GM19193 (cell line): ENCODE measurements around the gene GAB1.

Experiments used
- POLR2A ChIP-seq: IDR thresholded peaks from 4 replicates; pipeline ENCODE4 v1.6.1; 2011; ENCODE audit not compliant: insufficient read depth, insufficient read length; ENCODE audit errors: extremely low read depth

The GAB1 gene

DNA sequence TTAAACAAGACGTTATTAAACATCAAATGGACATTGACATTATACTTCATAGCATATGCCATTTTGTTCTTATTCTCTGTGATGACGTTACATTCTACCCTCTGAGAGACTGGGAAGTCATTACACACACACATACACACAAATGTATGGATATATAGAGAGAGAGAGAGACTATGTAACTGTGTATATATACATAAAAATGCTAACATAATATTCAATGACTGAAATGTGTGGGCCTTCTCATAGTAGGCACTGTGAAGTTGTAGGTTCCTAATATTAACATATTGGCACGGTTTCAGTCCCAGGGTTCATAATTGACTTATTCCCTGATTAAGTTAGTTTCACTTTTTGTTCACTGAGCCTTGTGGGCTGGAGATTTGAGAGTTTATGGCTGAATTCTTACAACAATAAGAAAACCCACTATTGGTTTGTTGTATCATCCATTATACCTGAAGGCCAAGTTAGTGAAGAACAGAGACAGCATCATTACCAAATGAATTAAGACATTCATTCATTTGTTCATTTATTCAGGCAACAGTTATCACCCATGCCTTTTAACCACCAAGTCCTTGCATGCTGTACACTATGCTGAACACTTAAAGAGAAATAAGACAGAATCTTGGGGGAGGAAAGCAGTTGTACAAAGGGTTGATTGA is 68.5 kb downstream of the GAB1 start:
- no peak for TF ChIP-seq POLR2A

DNA sequence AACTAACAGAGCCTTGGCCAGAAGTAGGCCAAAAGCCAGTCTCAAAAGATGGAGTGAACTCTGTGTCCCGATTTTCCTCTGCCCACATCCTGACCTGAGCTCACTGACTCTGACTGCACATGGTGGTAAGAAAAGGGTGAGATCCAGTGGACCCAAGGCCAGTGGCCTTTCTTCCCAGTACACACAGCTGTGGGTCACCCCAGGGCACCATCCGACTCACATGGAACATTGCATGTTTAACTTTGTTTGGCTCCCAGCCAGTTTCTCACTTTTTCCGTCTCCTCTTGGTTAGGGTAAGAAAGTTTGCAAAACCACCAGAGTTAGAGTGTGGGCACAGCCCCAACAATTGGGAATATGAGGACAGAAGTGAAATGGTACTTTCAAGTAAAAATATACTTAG is 69.8 kb downstream of the GAB1 start:
- TF ChIP-seq POLR2A: no peak

DNA sequence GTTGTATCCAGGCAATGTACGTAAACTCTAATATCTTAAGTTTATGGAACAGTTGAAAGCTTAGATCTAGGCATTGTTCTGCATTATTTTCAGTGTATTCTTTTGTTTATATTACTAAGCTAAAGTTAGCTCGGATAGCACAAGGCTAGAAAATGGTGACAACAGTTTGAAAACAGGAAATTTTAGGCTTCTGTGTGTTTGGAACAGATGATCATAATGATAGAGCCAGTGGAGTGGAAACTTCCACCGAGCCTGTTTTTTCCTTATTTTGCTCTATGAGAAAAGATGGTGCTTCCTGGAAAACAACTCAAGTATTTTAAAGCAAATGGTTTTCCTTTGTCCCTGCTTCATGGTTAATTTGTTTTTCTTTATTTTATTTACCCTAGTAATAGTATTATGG is 70.8 kb downstream of the GAB1 start:
- no peak for TF ChIP-seq POLR2A

DNA sequence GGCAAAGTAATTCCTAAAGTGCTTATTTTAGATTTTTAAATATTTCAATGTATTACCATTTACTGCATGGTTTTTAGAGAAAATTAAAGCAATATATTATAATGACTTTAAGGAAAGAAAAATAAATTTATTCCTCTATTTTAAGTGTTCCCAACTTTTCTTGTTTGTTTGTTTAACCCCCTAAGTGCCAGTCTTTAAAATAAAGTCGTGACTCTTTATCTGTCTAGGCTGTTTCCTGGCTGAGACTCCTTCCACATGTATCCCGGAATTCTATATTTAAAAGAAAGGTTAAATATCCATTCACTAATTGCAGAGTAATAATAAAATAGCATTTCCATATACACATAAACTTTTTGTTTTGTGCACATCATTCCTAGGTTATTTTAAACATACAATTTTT is 71.2 kb downstream of the GAB1 start:
- TF ChIP-seq POLR2A: no peak

DNA sequence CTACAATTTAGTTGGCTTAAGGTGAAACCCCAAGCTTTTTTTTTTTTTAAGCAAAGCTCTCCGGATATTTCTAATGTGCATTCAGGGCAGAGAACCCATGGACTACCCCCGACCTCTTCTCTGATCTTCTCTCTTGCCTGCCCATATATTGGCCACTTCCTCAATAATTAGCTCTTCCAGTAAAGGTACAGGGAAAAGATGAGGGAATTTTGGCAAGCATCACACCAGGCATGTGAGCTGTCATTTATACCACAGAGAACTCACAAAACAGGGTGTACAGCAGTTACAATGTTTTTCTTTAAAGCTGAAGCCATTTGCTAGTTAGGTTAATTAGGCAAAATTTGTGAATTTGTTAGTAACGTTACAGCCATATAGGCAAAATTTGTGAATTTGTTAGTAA is 73.3 kb downstream of the GAB1 start:
- no peak for TF ChIP-seq POLR2A

DNA sequence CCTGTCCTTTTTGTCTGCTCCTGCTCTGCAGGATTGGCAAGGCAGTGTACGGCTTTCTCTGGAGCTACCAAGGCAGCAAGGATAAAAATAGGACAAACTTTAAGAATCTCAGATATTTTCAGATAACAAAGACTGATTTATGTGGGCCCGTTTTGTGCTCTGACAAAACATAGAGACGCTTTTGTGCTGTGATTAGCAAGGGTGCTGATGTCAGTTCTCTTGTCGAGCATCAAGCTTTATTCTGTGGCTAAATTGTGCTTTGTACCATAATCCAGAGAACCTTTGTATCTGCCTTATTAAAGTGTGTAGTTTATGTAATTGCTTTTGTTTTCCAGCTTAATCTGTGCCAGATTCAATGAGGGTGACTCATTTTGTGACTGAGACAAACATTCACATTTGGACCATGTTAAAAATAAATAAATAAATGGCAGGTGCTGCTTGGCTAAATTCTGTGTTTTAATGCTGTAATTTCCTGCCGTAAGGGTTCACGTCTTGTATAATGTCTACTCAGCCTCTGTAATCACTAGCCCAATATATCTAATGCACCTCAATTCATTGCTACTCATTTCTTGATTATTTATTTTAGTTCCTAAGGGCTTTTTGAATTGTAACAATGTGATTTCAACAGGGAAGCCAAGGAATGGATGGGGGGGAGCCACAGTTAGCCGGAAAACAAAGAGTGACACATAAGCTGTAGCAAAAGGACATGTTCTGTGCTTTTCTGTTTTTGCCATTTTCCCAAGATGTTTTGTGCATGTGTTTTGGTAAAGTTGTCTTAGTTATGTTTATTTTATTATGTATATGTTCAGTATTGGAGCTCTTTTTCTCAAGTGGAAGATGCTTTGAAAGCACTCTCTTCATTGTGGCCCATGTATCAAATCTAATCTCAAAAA is 75.1 kb downstream of the GAB1 start:
- no peak for TF ChIP-seq POLR2A

DNA sequence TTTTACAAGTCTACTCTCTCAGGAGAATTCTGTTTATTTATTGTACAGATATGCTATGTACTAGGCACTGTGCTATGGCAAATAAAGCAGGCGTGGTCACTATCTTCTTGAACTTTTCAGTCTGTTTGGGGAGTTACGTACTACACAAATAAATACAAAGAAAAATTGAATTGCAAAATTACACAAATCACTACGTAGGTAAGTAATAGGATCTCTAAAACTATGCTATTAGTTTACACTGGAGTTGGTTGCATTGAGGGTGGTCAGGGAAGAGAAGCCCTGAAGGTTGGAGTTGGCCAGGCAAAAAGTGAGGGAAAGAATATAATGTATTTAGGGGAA is 75.7 kb downstream of the GAB1 start:
- TF ChIP-seq POLR2A: no peak

DNA sequence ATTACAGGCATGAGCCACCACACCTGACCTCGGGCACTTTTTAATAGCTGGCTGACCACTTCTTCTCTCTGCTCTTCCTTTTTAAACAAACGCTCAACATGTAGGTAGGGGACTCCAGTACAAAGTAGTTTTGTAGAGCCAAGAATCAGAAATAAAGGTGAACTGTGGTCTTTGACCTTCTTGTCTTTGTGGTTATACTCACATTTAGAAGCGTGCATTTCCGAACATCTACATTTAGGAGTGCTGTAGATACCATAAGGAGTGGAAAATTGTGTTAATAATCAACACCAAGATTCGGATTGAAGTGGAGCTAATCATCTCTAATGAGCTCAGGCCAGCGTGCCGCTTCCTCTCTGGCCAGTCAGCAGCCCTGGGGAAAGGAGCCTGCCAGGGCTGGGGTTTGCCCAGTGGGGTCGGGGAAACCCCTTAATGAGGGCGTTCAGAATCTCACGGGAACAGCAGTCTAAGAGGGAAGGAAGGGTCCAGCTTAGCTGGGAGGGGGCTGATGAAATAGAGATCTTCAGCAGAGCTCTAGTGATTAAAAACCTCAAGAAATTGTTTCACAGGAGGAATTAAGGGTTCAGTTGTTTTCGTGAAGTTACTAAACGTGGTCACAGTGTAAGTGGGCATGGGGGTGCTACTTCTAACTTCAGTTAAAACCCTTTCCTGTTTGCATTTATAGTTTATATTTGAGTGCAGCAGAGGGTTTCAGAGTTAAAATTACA is 81.2 kb downstream of the GAB1 start:
- TF ChIP-seq POLR2A: no peak

DNA sequence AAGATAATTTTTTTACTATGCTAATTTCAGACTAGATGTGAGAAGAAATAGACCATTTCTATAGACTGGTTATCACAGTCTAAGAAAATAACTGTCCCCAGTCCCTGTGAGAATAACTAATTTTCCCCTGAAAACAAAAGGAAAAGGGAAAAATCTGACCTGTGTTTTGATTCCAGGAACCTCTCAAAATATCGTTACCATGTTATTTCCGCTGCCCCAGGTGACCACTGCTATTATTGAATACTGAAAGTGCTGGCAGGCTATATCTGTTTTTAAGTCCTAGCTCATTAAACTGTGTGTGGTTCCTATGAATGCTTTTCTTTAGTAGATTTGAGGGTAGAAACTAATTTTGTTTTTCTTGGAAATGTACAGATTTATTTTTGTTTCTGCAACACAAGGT is 83.6 kb downstream of the GAB1 start:
- TF ChIP-seq POLR2A: no peak

DNA sequence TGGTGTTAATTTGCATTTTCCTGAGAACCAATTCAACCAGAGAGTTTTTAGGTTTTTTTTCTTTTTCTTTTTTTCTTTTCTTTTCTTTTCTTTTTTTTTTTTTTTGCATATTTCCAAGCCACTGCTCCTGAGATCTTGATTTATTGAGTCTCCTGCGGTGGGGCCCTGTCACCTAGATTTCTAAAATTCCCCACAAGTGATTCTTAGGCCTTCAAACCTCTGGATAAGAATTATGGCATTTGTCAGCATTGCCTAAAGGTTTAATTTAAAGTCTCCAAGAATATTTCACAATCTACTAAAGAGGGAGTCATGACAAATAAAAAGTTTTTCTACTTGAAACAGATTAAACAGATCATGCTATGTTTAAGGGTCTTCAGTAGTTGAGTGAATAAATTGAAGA is 84.9 kb downstream of the GAB1 start:
- TF ChIP-seq POLR2A: no peak

DNA sequence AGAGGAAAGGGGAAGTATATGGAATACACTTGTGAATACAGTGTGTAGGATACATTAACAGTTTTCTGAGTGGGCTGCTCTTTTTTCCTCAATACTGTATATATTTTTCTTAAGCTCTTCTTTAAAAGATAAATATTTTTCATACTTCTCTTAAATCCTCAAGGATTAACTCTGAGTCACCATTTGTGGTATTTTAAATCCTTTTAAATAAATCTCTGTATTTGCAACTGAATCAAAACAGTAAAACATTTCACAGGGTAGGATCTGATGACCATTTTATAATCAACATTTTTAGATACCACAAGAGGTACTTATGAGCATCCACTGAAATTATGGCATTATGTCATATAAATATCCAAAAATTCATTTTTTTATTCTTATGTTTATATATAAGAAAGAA is 87.6 kb downstream of the GAB1 start:
- TF ChIP-seq POLR2A: no peak

DNA sequence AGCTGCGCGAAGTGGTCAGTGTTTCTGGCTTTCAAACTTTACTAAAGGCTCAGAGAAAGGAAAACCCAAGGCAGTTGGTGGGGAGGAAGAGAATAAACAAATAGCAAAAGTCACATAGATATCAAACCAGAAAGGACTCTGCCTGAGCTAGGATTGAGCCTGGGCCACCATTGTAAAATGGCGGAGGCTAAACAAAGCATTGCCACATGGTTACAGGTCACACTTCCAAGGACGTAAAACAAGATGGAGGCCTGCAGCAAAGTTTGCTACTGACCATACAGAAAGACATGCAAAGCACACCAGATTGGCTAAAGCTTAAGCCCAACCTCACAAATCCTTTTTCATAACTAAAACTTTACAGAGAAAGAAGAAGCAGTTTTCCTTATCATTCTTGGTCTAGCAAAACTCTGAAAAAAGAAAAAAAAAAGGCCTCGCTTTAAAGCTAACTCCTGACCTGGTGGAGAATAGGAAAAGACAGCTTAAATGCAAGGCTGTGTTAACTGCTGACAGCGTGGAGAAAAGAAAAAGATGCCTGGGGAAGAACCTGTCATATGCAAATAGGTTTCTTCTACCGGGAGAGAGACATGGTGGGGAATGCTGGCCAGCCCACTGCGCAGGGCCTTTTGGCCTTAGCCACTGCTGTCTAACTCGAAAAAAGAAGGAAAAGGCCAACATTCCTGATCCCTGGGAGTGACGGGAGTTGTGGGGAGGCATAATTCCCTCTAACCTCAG is 95.0 kb downstream of the GAB1 start:
- no peak for TF ChIP-seq POLR2A

DNA sequence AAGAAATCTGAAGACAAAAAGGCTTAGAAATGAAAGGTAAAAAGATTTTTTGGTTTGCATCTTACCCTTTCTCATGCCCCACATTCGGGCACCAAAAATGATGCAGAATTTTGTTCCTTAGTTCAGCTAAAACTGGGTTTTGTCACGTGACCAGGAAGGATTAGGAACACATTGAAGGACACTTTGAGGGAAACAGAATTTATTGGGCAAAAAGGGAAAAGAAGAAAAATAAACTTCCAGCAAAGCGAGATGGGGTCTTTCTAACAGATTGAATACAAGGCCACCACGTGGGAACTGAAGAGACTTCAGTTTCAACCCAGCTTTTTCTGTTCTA is 95.5 kb downstream of the GAB1 start:
- no peak for TF ChIP-seq POLR2A

DNA sequence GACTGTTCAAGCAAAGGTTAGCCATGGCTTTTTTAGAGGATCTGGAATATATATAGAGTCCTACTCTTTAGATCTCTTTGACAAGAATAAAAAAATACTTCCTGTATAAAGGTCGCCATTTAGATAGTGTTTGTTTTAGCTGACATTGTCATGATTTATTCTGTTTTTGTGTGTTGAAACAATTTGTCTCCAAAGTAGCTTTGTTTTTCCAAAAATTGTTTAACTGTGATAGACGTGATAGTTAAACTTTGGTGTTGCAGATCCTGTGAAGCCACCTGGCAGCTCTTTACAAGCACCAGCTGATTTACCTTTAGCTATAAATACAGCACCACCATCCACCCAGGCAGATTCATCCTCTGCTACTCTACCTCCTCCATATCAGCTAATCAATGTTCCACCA is 96.6 kb downstream of the GAB1 start:
- TF ChIP-seq POLR2A: no peak

DNA sequence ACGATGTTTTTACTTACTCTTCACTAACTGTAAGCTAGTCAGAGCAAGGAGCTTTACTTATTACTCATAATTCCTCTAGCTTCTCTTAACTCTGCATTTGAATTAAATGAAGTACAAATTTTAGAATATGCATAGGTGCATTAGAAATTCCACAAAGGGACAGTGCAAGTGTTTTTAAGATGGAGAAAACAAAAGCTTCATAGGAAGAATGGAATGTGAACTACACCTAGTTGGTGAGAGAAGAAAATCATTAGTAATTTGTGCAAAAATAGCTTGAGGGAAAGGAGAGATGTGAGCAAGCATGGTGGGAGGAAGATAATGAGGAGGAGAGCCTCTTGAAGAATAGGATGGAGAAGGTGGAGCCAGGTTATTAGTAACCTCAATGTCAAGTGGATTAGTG is 99.3 kb downstream of the GAB1 start:
- no peak for TF ChIP-seq POLR2A

DNA sequence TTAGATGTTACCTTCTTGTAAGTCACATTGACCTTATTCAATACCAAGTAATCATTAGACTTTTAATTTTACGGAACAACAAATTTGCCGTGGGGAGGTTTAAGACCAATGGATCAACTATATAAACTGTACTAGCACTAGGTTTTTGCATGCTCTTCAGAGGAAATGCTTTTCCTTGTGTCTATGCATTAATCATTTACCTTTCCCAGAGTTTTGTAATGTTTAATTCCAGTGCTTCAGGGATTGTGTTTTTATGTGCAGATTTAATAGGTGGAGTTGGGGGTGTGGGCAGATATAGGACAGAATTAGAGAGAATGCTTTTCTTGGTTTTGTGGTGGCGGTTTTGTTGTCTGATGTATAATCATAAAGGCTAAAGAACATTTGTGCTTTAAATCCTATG is 100.8 kb downstream of the GAB1 start:
- TF ChIP-seq POLR2A: no peak

DNA sequence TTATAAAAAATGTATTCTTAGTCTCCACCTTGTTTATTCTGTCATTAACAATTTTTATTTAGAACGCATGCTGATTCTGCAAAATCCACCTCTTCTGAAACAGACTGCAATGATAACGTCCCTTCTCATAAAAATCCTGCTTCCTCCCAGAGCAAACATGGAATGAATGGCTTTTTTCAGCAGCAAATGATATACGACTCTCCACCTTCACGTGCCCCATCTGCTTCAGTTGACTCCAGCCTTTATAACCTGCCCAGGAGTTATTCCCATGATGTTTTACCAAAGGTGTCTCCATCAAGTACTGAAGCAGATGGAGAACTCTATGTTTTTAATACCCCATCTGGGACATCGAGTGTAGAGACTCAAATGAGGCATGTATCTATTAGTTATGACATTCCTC is 101.3 kb downstream of the GAB1 start:
- TF ChIP-seq POLR2A: no peak
